CD14-positive monocyte (primary cell): ENCODE data around the gene FIGNL2. TPM values are rescaled to one million over a fixed set of nuclear protein-coding genes. Genes with fewer than 3 reads are reported as not detected.
A peak's percentile ranks its signal among the peaks of the same experiment; 100 is the strongest.

Experiments used
- DNase-seq, 3 donors: peaks; one replicate each; pipeline ENCODE4 v3.0.0-alpha.2; 2011 to 2022
- H2AFZ ChIP-seq: 2 replicates; pipeline ENCODE4 v1.6.0; 2012; ENCODE audit warnings: mild to moderate bottlenecking, low read depth, low read length, inconsistent platforms; ENCODE audit not compliant: insufficient read depth, poor library complexity, severe bottlenecking
- H3K27ac ChIP-seq, 2 donors: 1 replicate in 1 of 2; 2 replicates in 1 of 2; pipeline ENCODE4 v1.5.1; 2012 to 2013; ENCODE audit warnings: low read length in 2 of 2, control low read depth in 1 of 2, inconsistent platforms in 1 of 2, low read depth in 1 of 2, mild to moderate bottlenecking in 1 of 2
- H3K27me3 ChIP-seq, 2 donors: one replicate each; pipeline versions ENCODE4 v1.6.0 to v1.6.1; 2011 to 2013; ENCODE audit warnings: low read length in 2 of 2; ENCODE audit not compliant: control insufficient read depth in 2 of 2, insufficient read depth in 2 of 2
- H3K36me3 ChIP-seq, 2 donors: replicated peaks in 1 of 2; 1 replicate in 1 of 2; 2 replicates in 1 of 2; pipeline versions ENCODE4 v1.5.1 to v1.6.1; 2012 to 2013; ENCODE audit warnings: low read length in 2 of 2, control low read depth in 1 of 2, inconsistent platforms in 1 of 2, mild to moderate bottlenecking in 1 of 2; ENCODE audit not compliant: insufficient read depth in 2 of 2, control insufficient read depth in 1 of 2
- H3K4me1 ChIP-seq, 2 donors: 1 replicate in 1 of 2; 2 replicates in 1 of 2; pipeline versions ENCODE4 v1.5.1 to v1.6.1; 2012 to 2013; ENCODE audit warnings: low read length in 2 of 2, control low read depth in 1 of 2, inconsistent platforms in 1 of 2, mild to moderate bottlenecking in 1 of 2, moderate library complexity in 1 of 2; ENCODE audit not compliant: insufficient read depth in 2 of 2, control insufficient read depth in 1 of 2
- H3K4me2 ChIP-seq: replicated peaks from 2 replicates; pipeline ENCODE3; 2012; ENCODE audit warnings: low read length, moderate library complexity, mild to moderate bottlenecking; ENCODE audit not compliant: poor library complexity, severe bottlenecking; ENCODE audit errors: extremely low read depth
- H3K4me3 ChIP-seq, 3 experiments: fragments of 200-600 bp in 1 of 3; sonication (generic) in 1 of 3; replicated peaks in 1 of 3; 1 replicate in 2 of 3; 2 replicates in 1 of 3; pipeline ENCODE4 v1.5.1; 2011 to 2013; ENCODE audit warnings: low read length in 3 of 3, mild to moderate bottlenecking in 3 of 3, control low read depth in 2 of 3, low read depth in 2 of 3, inconsistent platforms in 1 of 3, moderate library complexity in 1 of 3
- H3K79me2 ChIP-seq: 2 replicates; pipeline ENCODE4 v1.6.0; 2012; ENCODE audit warnings: mild to moderate bottlenecking, control low read depth, inconsistent platforms, low read length, moderate library complexity; ENCODE audit not compliant: insufficient read depth
- H3K9ac ChIP-seq: 2 replicates; pipeline ENCODE4 v1.6.0; 2017; ENCODE audit warnings: low read length, mild to moderate bottlenecking; ENCODE audit not compliant: insufficient read depth, poor library complexity, severe bottlenecking
- H3K9me3 ChIP-seq, 2 donors: replicated peaks in 1 of 2; 1 replicate in 1 of 2; 2 replicates in 1 of 2; pipeline versions ENCODE4 v1.5.1 to v1.6.1; 2012 to 2013; ENCODE audit warnings: low read length in 2 of 2, control low read depth in 1 of 2; ENCODE audit not compliant: control insufficient read depth in 1 of 2, insufficient read depth in 1 of 2
- H4K20me1 ChIP-seq: 2 replicates; pipeline ENCODE4 v1.6.0; 2012; ENCODE audit warnings: mild to moderate bottlenecking, low read length, control low read depth, moderate library complexity; ENCODE audit not compliant: insufficient read depth
- H3K27ac Mint-ChIP-seq, 7 donors: one replicate each; pipeline ENCODE4 v1.8.0; 2020; ENCODE audit warnings: mild to moderate bottlenecking in 7 of 7, mixed read lengths in 7 of 7, moderate library complexity in 6 of 7, inconsistent platforms in 2 of 7
- H3K27me3 Mint-ChIP-seq, 3 donors: one replicate each; pipeline ENCODE4 v1.8.0; 2021 to 2022; ENCODE audit warnings: low read depth in 3 of 3, mild to moderate bottlenecking in 3 of 3, mixed read lengths in 3 of 3, moderate library complexity in 3 of 3, inconsistent platforms in 1 of 3
- H3K36me3 Mint-ChIP-seq, 2 donors: one replicate each; pipeline ENCODE4 v1.8.0; 2020; ENCODE audit warnings: mixed read lengths in 2 of 2, inconsistent platforms in 1 of 2, mild to moderate bottlenecking in 1 of 2
- H3K4me1 Mint-ChIP-seq: one replicate; pipeline ENCODE4 v1.8.0; 2020; ENCODE audit warnings: mild to moderate bottlenecking, mixed read lengths
- H3K4me3 Mint-ChIP-seq, 2 donors: one replicate each; pipeline ENCODE4 v1.8.0; 2020; ENCODE audit warnings: mild to moderate bottlenecking in 2 of 2, mixed read lengths in 2 of 2, moderate library complexity in 1 of 2
- H3K9me3 Mint-ChIP-seq, 7 donors: one replicate each; pipeline ENCODE4 v1.8.0; 2020 to 2022; ENCODE audit warnings: mixed read lengths in 7 of 7, mild to moderate bottlenecking in 6 of 7, moderate library complexity in 6 of 7, inconsistent platforms in 2 of 7
- WGBS: methylation state at CpG from one replicate; pipeline ENCODE4 v1.1.5; 2013; ENCODE audit warnings: missing lambda C conversion rate; ENCODE audit not compliant: insufficient coverage; 5-methylcytosine and 5-hydroxymethylcytosine counted together
- intact Hi-C, 2 donors: fragments of 100-400 bp; cut with micrococcal nuclease; formaldehyde crosslinking; loops; one replicate each; pipeline versions ENCODE4 v1.15.0 to v1.15.1; 2023
- polyA minus RNA-seq: library from RNA; depleted of rRNA, polyadenylated mRNA; stranded (reverse); fragments of >200 nt; gene quantifications from 2 replicates; pipeline ENCODE4 v1.2.3, GENCODE V29; 2012
- polyA plus RNA-seq, 3 donors: library from polyadenylated mRNA; depleted of rRNA in 1 of 3; unstranded in 2 of 3; stranded (reverse) in 1 of 3; fragments of 300-500 nt in 2 of 3; fragments of >200 nt in 1 of 3; fragmentation: Illumina TruSeq in 2 of 3; gene quantifications; 1 replicate in 2 of 3; 2 replicates in 1 of 3; pipeline ENCODE4 v1.2.3, GENCODE V29; 2012 to 2021
- total RNA-seq, 12 experiments: library from RNA in 1 of 12; stranded (reverse) in 1 of 12; fragments of 120-200 nt in 1 of 12; gene quantifications; one replicate each; pipeline ENCODE4 v1.2.4 and lab custom pipeline; 2013 to 2026; ENCODE audit warnings: mixed read lengths in 6 of 12, inconsistent platforms in 1 of 12
- TF ChIP-seq, protein P1 (sequence below): fragments of 200-600 bp; IDR thresholded peaks from one replicate; pipeline ENCODE4 v1.8.0; 2022; ENCODE audit warnings: antibody characterized with exemption, mild to moderate bottlenecking

The FIGNL2 gene
- 0.25 TPM for total RNA-seq (2013)
- polyA plus RNA-seq, result under 1 TPM in 2 of 3 donors, not detected in 1; 0.06 to 0.52 TPM
- polyA minus RNA-seq, result 0.42 and 0.88 TPM in 2 replicates
- 0.23 to 0.91 (median 0.54) reads per million in 11 experiments for total RNA-seq (lab: John Stamatoyannopoulos, UW)

DNA sequence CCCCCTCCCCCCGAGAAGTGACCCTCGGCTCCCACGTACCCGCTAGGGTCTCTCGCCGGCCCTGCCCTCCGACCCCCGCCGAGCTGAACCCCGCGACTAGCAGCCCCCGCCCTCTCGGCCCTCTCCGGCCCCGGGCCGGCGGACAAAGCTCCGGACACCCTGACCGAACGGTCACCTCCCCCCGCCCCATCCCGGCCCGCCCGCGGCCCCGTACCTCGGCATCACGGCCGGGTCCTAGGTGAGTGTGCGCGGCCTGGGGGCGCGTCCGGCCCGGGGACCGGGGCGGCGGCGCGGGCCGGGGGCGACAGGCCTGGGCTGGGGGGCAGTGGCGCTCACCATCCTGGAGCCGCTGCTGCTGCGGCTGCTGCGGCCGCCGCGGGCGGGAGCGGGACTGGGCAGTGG, at the start of gene FIGNL2:
Gene FIGNL2 (minus strand): TSS at position 393 of the 402 bp plus-strand sequence. CDS start 26,305 bp downstream, outside the sequence.
- Mint-ChIP-seq H3K4me1 (peaks cover 63% of the 10 kb centered on the region), H3K27ac (peak within 1 kb of the TSS in 4 of 7 donors; percentile 12 to 76 (median 64)), H3K9me3 (peaks cover 0 to 5% (median 0%) of the 10 kb centered on the region in 7 donors), H3K36me3 (peaks cover 3 to 4% of the 10 kb centered on the region in 2 donors), H3K27me3 (peaks cover 34 to 46% (median 40%) of the 10 kb centered on the region in 3 donors), H3K4me3 (peak within 1 kb of the TSS; percentile 78 to 90)
- Histone ChIP-seq H3K79me2 (no peaks in the 10 kb centered on the region), H4K20me1 (no peaks in the 10 kb centered on the region), H3K9me3 (no peaks in the 10 kb centered on the region), H2AFZ (peak within 1 kb of the TSS; percentile 81), H3K27ac (peak within 1 kb of the TSS in 1 of 2 donors; percentile 58), H3K9ac (peak within 1 kb of the TSS; percentile 62), H3K36me3 (no peaks in the 10 kb centered on the region), H3K27me3 (peaks cover 8 to 37% of the 10 kb centered on the region in 2 donors), H3K4me2 (peak within 1 kb of the TSS; percentile 94), H3K4me1 (peaks cover 57 to 77% of the 10 kb centered on the region in 2 donors), H3K4me3 (peak within 1 kb of the TSS; percentile 55 to 78 (median 64))
- DNase-seq, result no peak
- intact Hi-C loops, result no loop called here
- WGBS, result 5% methylated on average over 30 of the region's 51 CpGs
- TF ChIP-seq, protein P1, sequence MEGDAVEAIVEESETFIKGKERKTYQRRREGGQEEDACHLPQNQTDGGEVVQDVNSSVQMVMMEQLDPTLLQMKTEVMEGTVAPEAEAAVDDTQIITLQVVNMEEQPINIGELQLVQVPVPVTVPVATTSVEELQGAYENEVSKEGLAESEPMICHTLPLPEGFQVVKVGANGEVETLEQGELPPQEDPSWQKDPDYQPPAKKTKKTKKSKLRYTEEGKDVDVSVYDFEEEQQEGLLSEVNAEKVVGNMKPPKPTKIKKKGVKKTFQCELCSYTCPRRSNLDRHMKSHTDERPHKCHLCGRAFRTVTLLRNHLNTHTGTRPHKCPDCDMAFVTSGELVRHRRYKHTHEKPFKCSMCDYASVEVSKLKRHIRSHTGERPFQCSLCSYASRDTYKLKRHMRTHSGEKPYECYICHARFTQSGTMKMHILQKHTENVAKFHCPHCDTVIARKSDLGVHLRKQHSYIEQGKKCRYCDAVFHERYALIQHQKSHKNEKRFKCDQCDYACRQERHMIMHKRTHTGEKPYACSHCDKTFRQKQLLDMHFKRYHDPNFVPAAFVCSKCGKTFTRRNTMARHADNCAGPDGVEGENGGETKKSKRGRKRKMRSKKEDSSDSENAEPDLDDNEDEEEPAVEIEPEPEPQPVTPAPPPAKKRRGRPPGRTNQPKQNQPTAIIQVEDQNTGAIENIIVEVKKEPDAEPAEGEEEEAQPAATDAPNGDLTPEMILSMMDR, result no peak

- Histone ChIP-seq H3K4me1 (no peaks in the 10 kb centered on the region), H3K36me3 (no peaks in the 10 kb centered on the region), H4K20me1 (no peaks in the 10 kb centered on the region), H3K4me3 (no peak overlapping the region), H2AFZ (no peak overlapping the region), H3K9me3 (no peaks in the 10 kb centered on the region), H3K79me2 (no peaks in the 10 kb centered on the region), H3K4me2 (no peak overlapping the region), H3K9ac (no peak overlapping the region), H3K27ac (no peak overlapping the region), H3K27me3 (no peaks in the 10 kb centered on the region)
- H3K36me3 Mint-ChIP-seq, result no peaks in the 10 kb centered on the region
- H3K27me3 Mint-ChIP-seq, result peaks cover 0 to 3% (median 3%) of the 10 kb centered on the region in 3 donors
- no peak for DNase-seq
- peaks cover 0 to 1% (median 0%) of the 10 kb centered on the region in 7 donors for H3K9me3 Mint-ChIP-seq
- peaks cover 2% of the 10 kb centered on the region for H3K4me1 Mint-ChIP-seq
- 100% methylated on average over 4 of the region's 8 CpGs for whole genome bisulfite sequencing
- H3K4me3 Mint-ChIP-seq, result no peak overlapping the region
- peak overlapping the region in 1 of 7 donors; percentile 60 for H3K27ac Mint-ChIP-seq
- TF ChIP-seq, protein P1, result no peak
- intact Hi-C loops, result no loop called here
These were observed 48.7 kb upstream of the FIGNL2 start for GRCh38 chr12:51897181-51897580.
